NCI-H345 treated with DMSO at 0.1 percent for 48 hours (cell line): ENCODE results near the gene ANKRD33.

Experiments
- DNase-seq: peaks from one replicate; lab custom pipeline; 2025; ENCODE audit not compliant: unreplicated experiment; lab: John Stamatoyannopoulos, UW

ANKRD33 gene

DNA sequence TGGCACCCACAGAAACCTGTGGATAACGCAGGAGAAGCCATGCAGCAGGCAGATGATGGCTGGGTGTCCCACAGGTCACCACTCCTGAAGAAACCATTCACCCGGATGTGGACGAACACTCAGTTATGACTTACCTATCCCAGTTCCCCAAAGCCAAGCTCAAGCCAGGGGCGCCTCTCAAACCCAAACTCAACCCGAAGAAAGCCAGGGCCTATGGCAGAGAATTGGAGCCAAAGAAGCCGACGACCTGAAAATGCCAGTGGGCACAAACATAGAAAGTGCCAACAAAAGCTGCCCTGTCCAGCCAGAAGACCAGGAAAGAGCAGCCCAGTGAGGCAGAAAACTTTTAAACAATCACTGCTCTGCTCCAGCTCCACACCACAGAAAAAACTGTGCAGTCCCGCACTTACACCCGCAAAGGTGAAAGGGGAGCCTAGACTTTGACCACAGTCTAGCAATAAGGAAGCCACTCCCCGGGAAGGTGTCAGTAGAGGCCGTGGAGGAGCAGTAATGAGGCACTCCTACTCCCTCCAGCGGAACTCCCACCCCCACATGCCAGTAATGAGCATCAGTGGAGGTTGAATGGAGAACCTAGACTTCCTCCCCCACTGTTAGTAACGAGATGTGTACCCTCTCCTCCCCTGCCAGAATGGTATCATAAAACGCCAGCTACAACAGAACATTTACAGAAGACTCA is 13.4 kb downstream of the ANKRD33 start:
- no peak for DNase-seq

DNA sequence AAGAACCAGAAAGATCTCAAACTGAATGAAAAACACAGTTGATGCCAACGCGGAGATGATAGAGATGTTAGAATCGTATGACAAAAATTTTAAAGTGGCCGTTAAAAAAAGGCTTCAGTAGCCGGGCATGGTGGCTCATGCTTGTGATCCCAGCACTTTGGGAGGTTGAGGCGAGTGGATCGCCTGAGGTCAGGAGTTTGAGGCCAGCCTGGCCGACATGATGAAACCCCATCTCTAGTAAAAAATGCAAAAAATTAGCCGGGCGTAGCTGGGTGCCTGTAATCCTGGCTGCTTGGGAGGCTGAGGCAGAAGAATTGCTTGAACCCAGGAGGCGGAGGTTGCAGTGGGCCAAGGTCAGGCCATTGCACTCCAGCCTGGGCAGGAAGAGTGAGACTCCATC is 14.0 kb downstream of the ANKRD33 start:
- DNase-seq: no peak

DNA sequence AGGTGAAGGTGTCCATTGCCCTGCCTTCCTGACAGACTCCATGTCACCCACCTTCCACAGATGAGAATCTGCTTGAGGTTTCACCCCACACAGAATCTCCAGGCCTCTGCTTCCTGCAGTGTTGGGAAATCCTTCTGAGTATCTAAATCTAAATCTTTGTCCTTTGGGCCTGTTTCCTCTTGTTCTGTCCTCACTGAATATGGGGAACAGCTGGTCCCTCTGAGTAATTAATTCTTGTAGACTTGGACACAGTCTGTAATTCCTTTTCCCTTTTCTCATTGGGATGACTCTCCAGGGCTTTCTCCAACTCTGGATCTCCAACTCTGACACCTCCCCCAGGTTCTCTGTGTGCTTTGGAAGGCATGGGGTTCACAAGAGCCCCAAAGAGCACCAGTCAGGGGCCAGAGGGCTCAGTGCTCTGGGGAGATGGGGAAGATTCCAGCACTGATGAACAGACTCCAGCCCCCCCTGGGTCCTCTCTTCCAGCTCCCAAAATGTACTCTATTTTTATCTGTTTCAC is 17.1 kb downstream of the ANKRD33 start:
- no peak for DNase-seq

DNA sequence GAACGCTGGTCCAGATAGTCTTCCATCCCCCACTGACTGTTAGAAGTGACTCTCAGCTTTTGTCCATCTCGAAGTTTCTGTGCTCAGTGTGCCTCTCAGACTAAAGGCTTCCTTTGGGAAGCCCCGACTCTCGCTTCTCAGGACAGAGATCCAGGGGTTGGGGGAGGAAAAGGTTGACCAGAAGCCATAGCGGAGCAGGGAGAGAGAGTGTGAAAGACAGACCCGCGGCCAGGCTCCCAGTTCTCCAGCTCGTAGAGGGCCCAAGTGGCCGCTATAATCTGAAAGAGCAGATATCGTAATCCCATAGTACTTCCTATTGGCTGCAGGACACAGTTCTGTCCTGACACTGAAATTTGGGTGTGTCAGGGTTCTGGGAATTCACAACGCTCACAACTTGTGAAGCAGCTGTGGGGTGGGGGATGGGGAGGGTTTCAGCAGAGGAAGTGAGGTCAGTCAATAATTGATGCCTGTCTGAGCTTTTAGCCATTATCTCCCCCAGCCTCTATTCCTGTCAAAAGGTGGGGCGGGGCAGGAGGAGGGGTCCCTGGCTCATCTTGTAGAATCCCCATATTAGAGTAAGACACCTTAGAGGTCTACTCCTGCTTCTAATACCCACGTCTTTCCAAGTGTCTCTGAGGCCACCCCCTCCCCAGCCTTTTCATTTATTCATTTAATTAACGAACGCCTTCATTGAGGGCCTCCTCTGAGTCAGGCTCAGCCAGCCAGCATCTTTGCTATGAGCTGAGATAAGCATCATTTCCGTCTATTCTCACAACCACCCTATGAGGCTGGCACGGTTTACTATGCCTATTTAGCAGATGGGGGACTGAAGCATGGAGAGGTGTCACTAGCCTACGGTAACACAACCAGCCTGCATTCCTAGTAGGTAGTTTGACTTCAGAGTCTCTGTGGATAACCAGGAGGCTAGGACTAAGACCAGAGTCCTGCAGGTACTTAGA is 17.8 kb downstream of the ANKRD33 start:
- no peak for DNase-seq

DNA sequence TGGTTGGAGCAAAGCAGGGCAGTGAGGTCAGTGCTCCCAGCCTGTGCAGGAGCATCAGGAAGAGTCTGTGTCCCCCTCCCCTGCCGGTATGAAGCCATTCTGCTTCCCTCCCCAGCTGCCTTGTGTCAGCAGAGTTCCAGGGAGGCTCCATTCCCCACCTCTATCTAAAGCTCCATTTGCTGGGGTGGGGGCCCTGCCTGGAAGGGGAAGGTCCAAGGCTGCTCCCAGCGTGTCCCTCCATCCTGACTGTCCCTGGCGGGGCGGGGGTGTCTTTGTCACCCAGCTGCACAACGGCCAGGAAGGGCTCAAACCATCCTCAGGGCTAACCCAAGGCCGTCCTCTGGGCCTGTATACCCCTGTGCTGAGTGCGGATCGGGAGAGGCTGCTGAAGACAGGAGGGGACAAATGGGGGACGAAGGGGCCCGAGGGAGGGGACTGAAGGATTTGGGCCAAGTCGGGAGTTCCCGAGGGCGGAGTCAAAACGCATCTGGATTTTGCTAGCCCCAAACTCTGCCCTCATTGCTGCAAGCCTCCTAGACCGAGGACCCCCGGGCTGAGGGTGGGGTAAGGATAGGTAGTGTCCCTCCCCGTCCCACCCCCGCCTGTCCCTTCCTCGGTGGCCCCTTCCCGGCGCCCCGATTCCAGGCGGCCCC is 18.7 kb downstream of the ANKRD33 start:
- DNase-seq: no peak

DNA sequence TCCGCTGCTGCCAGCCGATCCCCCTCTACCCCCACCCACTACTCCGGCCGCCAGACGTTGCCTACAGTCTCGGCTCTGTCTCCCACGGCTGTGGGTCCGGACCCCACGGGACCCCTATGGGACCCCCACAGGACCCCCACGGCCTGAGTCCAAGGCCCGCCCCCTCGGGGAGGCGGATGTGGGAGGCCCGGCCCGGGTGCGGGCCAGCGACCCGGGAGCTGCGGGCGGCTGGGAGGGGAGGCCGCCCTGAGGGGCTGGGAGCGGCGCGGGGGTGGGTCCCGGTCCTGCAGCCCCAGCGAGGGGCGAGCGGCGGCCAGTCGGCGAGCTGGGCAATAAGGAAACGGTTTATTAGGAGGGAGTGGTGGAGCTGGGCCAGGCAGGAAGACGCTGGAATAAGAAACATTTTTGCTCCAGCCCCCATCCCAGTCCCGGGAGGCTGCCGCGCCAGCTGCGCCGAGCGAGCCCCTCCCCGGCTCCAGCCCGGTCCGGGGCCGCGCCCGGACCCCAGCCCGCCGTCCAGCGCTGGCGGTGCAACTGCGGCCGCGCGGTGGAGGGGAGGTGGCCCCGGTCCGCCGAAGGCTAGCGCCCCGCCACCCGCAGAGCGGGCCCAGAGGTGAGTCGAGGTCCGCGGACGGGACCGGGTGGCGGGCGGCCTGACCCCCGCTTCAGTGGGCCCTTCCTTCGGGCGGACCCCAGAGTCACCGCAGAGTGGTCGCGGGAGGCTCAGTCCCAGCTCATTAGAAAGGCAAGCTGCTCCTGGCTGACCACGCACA is 19.4 kb downstream of the ANKRD33 start, which contains the start of gene ACVRL1:
ACVRL1 (plus strand) TSS at position 422 of the 773 bp plus-strand sequence. CDS start 4,971 bp downstream, outside the sequence.
- no peak for DNase-seq

DNA sequence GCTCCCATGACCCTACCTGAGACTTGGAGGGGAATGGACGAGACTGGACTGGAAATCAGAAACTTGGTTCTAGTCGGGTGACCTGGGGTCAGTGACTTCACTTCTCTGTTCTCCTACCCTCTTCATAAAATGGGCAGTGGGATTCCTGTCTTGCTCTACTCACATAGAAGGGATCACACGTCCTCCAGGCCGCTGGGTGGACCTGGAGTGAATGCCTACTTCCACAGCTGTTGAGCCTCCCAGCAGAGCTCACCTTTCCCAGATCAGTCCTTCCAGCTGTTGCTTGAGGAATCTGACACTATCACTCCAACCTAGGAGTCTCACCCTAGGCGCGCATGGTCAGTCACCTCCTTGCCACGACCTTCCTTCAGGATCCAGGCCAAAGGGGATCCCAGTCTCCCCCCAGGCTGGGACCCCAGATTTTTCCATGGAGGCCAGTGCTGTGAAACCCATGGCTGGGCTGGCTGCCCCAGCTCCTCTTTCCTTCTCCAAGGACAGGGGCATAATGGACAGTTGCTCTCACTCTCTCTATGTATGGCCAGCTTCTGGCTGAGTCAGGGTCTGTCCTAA is 20.0 kb downstream of the ANKRD33 start:
- no peak for DNase-seq

DNA sequence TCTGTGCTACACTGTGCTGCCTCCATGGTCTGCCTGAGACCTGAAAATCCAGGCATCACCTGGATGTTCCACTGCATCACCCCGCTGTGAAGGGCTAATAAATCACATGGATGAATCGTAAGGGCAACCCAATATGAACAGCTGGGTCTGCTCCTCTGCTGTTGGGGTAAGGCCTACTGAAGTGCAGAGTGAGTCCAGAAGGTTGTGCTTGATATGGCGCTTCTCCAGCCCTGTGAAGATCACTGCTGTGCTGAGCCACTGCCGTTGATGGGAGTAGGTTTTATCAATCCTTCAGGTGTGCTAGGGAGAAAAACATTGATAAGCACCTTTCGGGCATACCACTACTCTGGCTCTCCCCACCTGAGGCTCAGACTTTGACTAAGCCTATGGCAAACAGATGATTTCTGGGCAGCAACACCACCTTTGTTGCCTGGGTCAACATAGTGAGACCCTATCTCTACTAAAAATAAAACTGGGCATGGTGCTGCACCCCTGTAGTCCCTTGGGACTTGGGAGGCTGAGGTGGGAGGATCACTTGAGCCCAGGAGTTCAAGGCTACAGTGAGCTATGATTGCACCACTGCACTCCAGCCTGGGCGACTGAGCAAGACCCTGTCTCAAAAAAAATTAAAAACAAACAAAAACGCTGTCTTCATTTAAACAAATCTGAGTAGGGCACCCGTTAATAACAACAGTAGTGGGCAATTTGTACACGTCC is 21.1 kb downstream of the ANKRD33 start:
- no peak for DNase-seq

DNA sequence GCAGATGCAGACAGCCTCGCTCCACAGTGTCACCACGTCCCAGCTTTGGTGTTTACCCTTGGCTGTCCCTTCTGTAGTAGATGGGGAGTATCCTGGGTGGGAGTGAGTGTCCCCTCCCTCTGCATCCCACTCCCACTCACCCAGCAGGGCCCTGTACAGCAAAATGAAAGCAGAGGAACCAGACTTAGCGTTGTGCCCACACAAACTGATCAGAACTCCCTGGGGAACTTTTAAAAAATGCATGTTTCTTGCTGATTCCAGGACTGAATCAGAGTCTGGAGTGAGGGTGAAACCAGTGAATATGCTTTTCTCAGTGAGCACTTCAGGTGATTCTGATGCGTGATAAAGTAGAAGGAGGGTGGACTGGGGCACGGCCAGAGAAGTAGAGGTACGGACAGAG is 22.3 kb downstream of the ANKRD33 start:
- no peak for DNase-seq

DNA sequence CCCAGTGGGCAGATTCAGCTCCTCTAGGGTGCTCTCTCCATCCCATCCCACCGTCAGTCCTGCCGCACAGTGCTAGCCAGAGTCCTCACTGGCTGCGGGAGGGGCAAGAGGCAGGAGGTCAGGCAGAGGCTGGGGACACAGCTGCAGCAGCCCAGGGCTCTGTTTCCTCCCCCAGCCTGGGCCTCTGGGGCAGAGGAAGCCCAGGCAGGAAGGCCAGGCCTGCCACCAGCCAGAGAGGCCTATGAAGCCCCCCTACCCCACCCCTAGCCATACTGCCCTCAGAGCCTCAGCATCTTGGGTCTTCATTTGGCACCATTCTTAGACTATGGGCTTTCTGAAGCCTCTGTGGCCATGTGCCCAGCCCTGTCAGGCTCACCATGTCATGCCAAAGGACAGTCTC is 22.8 kb downstream of the ANKRD33 start:
- DNase-seq: no peak

DNA sequence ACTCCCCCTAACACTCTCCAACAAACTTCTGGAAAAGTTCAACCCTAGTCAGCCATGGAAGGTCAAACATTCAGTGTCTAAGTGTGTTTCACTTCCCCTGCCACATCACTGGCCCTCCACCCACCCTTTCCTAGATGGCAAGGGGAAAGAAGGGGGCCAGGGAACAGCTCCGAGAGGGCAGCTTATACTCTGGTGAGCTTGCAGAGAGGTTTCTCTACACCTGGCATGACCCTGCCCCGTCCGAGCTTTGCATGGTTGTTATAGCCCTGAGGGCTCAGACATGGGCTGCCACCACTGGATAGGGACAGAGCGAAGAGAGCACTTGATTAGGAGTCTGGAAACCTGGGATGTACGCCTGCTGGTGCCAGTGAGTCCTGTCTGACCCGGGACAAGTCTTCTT is 23.4 kb downstream of the ANKRD33 start:
- DNase-seq: no peak

DNA sequence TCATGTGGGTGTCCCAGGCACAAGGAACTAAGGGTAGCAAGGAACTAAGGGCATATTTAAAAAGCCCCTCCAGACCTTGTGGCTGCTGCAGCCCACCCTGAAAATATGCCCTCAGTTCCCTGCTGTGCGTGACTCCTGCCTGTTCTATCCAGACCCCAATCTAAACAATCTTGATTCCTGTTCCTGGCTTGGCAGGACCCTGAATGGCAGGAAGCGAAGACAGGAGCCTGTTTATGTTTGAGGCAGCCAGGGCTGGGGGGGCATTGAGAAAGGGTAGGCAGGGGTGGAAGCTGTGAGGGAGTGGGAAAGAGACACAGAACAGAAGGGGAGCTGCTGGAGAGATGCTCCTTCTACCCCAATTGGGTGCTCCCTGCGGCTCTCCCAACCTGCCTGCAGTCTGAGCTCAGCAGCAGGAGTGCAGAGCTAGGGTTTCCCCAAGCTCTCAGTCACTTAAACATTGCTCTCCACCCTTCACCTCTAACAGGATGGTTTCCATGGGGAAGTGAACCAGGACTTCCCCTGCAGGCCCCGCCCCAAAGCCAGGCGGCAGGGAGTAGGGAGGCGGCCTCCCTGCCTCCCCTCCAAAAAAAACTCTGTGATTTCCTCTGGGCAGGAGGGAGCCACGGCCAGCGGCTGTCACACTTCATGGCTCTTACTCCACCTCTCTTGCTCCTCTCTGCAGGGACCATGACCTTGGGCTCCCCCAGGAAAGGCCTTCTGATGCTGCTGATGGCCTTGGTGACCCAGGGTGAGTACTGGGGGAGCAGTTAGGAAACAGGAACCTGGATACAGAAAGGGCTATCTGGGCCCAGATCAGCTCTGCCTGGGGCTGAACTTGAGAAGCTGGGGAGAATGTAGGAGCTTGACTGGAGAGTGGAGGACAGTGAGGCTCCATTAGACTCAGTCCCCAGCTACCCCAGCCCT is 24.1 kb downstream of the ANKRD33 start:
- DNase-seq: no peak

DNA sequence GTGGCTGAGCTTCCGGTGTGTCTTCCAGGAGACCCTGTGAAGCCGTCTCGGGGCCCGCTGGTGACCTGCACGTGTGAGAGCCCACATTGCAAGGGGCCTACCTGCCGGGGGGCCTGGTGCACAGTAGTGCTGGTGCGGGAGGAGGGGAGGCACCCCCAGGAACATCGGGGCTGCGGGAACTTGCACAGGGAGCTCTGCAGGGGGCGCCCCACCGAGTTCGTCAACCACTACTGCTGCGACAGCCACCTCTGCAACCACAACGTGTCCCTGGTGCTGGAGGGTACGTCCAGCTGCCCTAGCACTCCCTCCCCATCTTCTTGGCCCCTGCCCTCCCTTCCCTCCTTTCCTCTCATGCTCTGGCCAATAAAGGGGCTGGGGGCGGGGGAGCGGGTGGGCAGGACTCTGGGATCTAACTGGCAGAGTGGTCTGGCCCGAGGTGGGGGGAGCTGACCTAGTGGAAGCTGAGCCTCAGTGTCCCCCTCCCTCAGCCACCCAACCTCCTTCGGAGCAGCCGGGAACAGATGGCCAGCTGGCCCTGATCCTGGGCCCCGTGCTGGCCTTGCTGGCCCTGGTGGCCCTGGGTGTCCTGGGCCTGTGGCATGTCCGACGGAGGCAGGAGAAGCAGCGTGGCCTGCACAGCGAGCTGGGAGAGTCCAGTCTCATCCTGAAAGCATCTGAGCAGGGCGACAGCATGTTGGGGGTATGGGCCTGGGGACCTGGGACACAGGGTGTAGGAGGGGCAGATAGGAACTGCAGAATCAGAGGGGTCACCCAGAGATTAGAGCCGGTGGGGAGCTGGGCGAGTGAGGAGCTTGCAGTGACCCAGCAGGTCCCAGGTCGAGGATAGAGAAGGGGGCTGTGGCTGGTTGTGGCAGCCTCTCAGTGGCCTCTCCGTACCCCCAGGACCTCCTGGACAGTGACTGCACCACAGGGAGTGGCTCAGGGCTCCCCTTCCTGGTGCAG is 25.4 kb downstream of the ANKRD33 start:
- no peak for DNase-seq

DNA sequence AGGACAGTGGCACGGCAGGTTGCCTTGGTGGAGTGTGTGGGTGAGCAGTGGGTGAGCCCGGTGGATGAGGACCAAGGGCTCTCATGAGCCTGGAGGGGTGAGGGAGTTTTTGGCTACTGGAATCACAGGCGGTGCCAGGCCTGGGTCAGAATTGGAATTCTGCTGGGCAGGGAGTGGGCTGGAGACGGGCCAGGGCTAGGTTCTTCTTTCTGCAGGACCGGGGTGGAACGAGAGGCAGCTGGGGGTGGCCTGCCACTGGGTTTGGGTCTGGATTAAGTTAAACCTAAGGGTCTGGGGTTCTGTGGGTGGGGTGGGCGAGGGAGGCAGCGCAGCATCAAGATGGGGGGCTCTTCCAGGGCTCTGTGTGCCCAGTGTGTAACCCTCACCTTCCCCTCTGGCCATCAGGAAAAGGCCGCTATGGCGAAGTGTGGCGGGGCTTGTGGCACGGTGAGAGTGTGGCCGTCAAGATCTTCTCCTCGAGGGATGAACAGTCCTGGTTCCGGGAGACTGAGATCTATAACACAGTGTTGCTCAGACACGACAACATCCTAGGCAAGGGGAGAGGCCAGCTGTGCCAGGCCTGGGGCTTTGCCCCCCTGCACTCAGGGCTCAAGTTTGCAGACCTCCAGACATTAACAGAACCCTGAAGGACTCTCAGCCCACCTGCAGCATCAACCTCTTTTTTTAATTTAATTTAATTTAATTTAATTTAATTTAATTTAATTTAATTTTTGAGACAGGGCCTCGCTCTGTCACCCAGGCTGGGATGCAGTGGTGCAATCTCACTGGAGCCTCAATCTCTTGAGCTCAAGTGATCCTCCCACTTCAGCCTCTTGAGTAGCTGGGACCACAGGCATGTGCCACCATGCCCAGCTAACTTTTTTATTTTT is 26.4 kb downstream of the ANKRD33 start:
- no peak for DNase-seq

DNA sequence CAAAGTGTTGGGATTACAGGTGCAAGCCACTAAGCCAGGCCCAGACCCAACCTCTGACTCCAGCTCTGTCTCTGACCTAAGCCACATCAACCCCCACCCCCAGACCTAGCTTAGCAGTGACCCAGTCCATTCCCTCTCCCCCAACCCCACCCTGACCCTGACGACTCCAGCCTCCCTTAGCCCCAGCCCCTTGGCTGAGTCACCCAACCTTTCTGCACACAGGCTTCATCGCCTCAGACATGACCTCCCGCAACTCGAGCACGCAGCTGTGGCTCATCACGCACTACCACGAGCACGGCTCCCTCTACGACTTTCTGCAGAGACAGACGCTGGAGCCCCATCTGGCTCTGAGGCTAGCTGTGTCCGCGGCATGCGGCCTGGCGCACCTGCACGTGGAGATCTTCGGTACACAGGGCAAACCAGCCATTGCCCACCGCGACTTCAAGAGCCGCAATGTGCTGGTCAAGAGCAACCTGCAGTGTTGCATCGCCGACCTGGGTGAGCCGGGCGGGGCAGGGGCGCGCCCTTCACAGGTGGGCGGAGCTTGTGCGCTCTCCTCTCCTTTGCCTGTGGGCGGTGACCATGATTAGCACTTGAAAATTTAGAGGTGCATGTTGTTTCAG is 27.2 kb downstream of the ANKRD33 start:
- no peak for DNase-seq

DNA sequence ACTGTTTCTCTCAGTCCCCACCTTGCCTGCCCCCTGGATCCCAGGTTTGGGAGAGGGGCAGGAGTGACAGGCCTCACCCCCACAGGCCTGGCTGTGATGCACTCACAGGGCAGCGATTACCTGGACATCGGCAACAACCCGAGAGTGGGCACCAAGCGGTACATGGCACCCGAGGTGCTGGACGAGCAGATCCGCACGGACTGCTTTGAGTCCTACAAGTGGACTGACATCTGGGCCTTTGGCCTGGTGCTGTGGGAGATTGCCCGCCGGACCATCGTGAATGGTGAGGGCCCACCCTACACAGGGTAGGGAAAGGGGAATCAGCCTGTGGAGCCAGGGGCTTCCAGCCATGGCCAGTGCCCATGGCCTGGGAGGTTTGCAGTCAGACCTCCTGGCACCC is 28.0 kb downstream of the ANKRD33 start:
- no peak for DNase-seq
